ENCODE measurements around the gene AKNAD1. TPM values are rescaled to one million over a fixed set of nuclear protein-coding genes. Genes with fewer than 3 reads are reported as not detected.

AKNAD1 gene
- total and polyA plus RNA-seq, 2 donors: 0.14 to 0.84 TPM

GRCh38 chr1:108854221-108855019 is 2.5 kb downstream of the AKNAD1 start:
- H3K27ac ChIP-seq (ENCODE audit: low read depth in 1 of 2, low read length in 1 of 2): no peak overlapping the region
- H3K4me3 ChIP-seq (ENCODE audit: low read length in 2 of 2): no peak overlapping the region
- WGBS: 66% methylated on average over 3 of the region's 3 CpGs
- no peaks in the 10 kb centered on the region for H3K27me3 ChIP-seq (ENCODE audit: control insufficient read depth in 2 of 2, insufficient read depth in 1 of 2, low read length in 1 of 2)
- no peak for DNase-seq (ENCODE audit: low read depth in 6 of 9, low spot score in 9 of 9)
- H3K4me1 ChIP-seq (ENCODE audit: control insufficient read depth in 2 of 2, insufficient read depth in 2 of 2, low read length in 2 of 2): peaks cover 2 to 6% of the 10 kb centered on the region in 2 donors
- no peaks in the 10 kb centered on the region for H3K9me3 ChIP-seq (ENCODE audit: control insufficient read depth in 2 of 2, insufficient read depth in 1 of 2, low read length in 1 of 2)
- no peaks in the 10 kb centered on the region for H3K36me3 ChIP-seq (ENCODE audit: control insufficient read depth in 2 of 2, insufficient read depth in 2 of 2, low read length in 1 of 2)

DNA sequence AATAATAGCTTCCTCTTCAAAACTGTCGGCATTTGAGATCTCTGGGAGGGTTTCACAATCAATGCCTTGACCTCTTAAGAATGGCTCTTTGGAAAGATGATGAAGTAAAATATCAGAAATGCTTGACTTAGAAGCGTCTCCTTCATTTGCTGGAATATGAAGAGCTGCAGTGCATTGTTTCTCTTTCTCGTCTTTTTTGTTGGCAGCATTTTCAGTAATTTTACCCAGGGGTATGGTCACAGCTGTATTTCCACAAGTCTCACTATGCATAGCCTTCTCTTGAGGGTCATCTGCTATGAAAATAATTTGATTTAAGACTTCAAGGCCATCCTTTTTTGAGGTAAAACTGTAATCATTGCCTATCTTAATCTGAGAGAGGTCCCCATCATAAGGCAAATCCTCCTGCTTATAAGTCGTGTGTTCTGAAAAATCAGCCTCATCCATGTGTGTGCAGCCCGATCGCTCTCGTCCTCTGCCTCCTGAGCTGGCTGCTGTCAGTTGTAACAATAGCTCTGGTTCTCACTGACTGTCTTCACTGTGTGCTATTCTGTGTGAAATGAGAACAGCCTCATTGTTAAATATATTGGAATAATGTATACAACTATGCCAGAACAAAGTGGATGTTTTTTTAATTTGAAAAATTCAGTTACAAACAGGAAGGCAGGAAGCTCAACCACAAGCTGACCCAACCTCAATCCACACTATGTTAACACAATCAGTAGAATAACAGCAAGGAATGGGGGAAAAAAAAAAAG is 4.5 kb downstream of the AKNAD1 start:
- peak in 1 of 9 donors; percentile 27 for DNase-seq (ENCODE audit: low read depth in 6 of 9, low spot score in 9 of 9)

DNA sequence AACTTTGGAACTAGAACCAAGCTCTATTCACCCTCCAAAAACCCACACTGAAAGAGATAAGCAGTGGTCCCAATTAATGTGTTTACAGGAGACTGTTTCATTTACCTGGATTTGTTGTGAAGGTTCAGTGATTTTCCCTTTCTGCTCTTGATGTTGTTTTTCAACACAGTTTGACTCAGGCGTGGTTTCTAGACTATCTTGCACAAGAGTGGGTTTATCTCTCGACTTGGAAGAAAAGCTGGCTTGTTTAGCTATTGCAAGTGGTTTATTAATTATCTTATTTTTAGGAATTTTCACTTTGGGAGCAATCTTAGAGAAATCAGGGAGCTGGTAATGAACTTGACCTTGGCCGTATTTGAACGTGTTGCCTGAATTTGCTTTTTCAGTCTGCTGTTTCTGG is 5.3 kb downstream of the AKNAD1 start:
- Histone ChIP-seq H3K27me3 (ENCODE audit: control insufficient read depth in 2 of 2, insufficient read depth in 1 of 2, low read length in 1 of 2) (no peaks in the 10 kb centered on the region), H3K4me1 (ENCODE audit: control insufficient read depth in 2 of 2, insufficient read depth in 2 of 2, low read length in 2 of 2) (peaks cover 0 to 3% of the 10 kb centered on the region in 2 donors), H3K36me3 (ENCODE audit: control insufficient read depth in 2 of 2, insufficient read depth in 2 of 2, low read length in 1 of 2) (no peaks in the 10 kb centered on the region), H3K4me3 (ENCODE audit: low read length in 2 of 2) (no peak overlapping the region), H3K27ac (ENCODE audit: low read depth in 1 of 2, low read length in 1 of 2) (no peak overlapping the region), H3K9me3 (ENCODE audit: control insufficient read depth in 2 of 2, insufficient read depth in 1 of 2, low read length in 1 of 2) (no peaks in the 10 kb centered on the region)
- WGBS: 81% methylated on average over 4 of the region's 4 CpGs
- DNase-seq (ENCODE audit: low read depth in 6 of 9, low spot score in 9 of 9): no peak

More for the DNA sequence above, 4.5 kb downstream of the AKNAD1 start:
- H3K27me3 ChIP-seq (ENCODE audit: control insufficient read depth in 2 of 2, insufficient read depth in 1 of 2, low read length in 1 of 2): no peaks in the 10 kb centered on the region
- H3K36me3 ChIP-seq (ENCODE audit: control insufficient read depth in 2 of 2, insufficient read depth in 2 of 2, low read length in 1 of 2): no peaks in the 10 kb centered on the region
- H3K27ac ChIP-seq (ENCODE audit: low read depth in 1 of 2, low read length in 1 of 2): peak overlapping the region in 1 of 2 donors; percentile 14
- no peaks in the 10 kb centered on the region for H3K9me3 ChIP-seq (ENCODE audit: control insufficient read depth in 2 of 2, insufficient read depth in 1 of 2, low read length in 1 of 2)
- WGBS: 23% methylated on average over 7 of the region's 7 CpGs
- no peak overlapping the region for H3K4me3 ChIP-seq (ENCODE audit: low read length in 2 of 2)
- H3K4me1 ChIP-seq (ENCODE audit: control insufficient read depth in 2 of 2, insufficient read depth in 2 of 2, low read length in 2 of 2): peaks cover 0 to 3% of the 10 kb centered on the region in 2 donors

GRCh38 chr1:108850929-108851328 is 6.0 kb downstream of the AKNAD1 start:
- Histone ChIP-seq H3K4me1 (ENCODE audit: control insufficient read depth in 2 of 2, insufficient read depth in 2 of 2, low read length in 2 of 2) (peaks cover 0 to 3% of the 10 kb centered on the region in 2 donors), H3K4me3 (ENCODE audit: low read length in 2 of 2) (no peak overlapping the region), H3K9me3 (ENCODE audit: control insufficient read depth in 2 of 2, insufficient read depth in 1 of 2, low read length in 1 of 2) (no peaks in the 10 kb centered on the region), H3K27me3 (ENCODE audit: control insufficient read depth in 2 of 2, insufficient read depth in 1 of 2, low read length in 1 of 2) (no peaks in the 10 kb centered on the region), H3K36me3 (ENCODE audit: control insufficient read depth in 2 of 2, insufficient read depth in 2 of 2, low read length in 1 of 2) (no peaks in the 10 kb centered on the region), H3K27ac (ENCODE audit: low read depth in 1 of 2, low read length in 1 of 2) (no peak overlapping the region)
- DNase-seq (ENCODE audit: low read depth in 6 of 9, low spot score in 9 of 9): no peak
- WGBS: 96% methylated on average over 7 of the region's 7 CpGs

GRCh38 chr1:108848806-108849205 is 8.1 kb downstream of the AKNAD1 start:
- H3K9me3 ChIP-seq (ENCODE audit: control insufficient read depth in 2 of 2, insufficient read depth in 1 of 2, low read length in 1 of 2): no peaks in the 10 kb centered on the region
- DNase-seq (ENCODE audit: low read depth in 6 of 9, low spot score in 9 of 9): no peak
- peaks cover 0 to 3% of the 10 kb centered on the region in 2 donors for H3K4me1 ChIP-seq (ENCODE audit: control insufficient read depth in 2 of 2, insufficient read depth in 2 of 2, low read length in 2 of 2)
- H3K27me3 ChIP-seq (ENCODE audit: control insufficient read depth in 2 of 2, insufficient read depth in 1 of 2, low read length in 1 of 2): no peaks in the 10 kb centered on the region
- no peak overlapping the region for H3K27ac ChIP-seq (ENCODE audit: low read depth in 1 of 2, low read length in 1 of 2)
- H3K4me3 ChIP-seq (ENCODE audit: low read length in 2 of 2): no peak overlapping the region
- no peaks in the 10 kb centered on the region for H3K36me3 ChIP-seq (ENCODE audit: control insufficient read depth in 2 of 2, insufficient read depth in 2 of 2, low read length in 1 of 2)

- no peaks in the 10 kb centered on the region for H3K9me3 ChIP-seq (ENCODE audit: control insufficient read depth in 2 of 2, insufficient read depth in 1 of 2, low read length in 1 of 2)
- no peak overlapping the region for H3K27ac ChIP-seq (ENCODE audit: low read depth in 1 of 2, low read length in 1 of 2)
- WGBS: 34% methylated on average over 1 of the region's 1 CpG
- DNase-seq (ENCODE audit: low read depth in 6 of 9, low spot score in 9 of 9): no peak
- no peak overlapping the region for H3K4me3 ChIP-seq (ENCODE audit: low read length in 2 of 2)
- peaks cover 0 to under 1% of the 10 kb centered on the region in 2 donors for H3K4me1 ChIP-seq (ENCODE audit: control insufficient read depth in 2 of 2, insufficient read depth in 2 of 2, low read length in 2 of 2)
- no peaks in the 10 kb centered on the region for H3K36me3 ChIP-seq (ENCODE audit: control insufficient read depth in 2 of 2, insufficient read depth in 2 of 2, low read length in 1 of 2)
- H3K27me3 ChIP-seq (ENCODE audit: control insufficient read depth in 2 of 2, insufficient read depth in 1 of 2, low read length in 1 of 2): no peaks in the 10 kb centered on the region
Observed at GRCh38 chr1:108847494-108847893, 9.4 kb downstream of the AKNAD1 start.

GRCh38 chr1:108845991-108846390 is 10.9 kb downstream of the AKNAD1 start:
- Histone ChIP-seq H3K36me3 (ENCODE audit: control insufficient read depth in 2 of 2, insufficient read depth in 2 of 2, low read length in 1 of 2) (no peaks in the 10 kb centered on the region), H3K4me3 (ENCODE audit: low read length in 2 of 2) (no peak overlapping the region)

GRCh38 chr1:108845446-108845845 is 11.4 kb downstream of the AKNAD1 start:
- H3K36me3 ChIP-seq (ENCODE audit: control insufficient read depth in 2 of 2, insufficient read depth in 2 of 2, low read length in 1 of 2): no peaks in the 10 kb centered on the region
- no peak for DNase-seq (ENCODE audit: low read depth in 6 of 9, low spot score in 9 of 9)
- no peaks in the 10 kb centered on the region for H3K9me3 ChIP-seq (ENCODE audit: control insufficient read depth in 2 of 2, insufficient read depth in 1 of 2, low read length in 1 of 2)
- H3K4me3 ChIP-seq (ENCODE audit: low read length in 2 of 2): no peak overlapping the region
- H3K4me1 ChIP-seq (ENCODE audit: control insufficient read depth in 2 of 2, insufficient read depth in 2 of 2, low read length in 2 of 2): no peaks in the 10 kb centered on the region
- no peaks in the 10 kb centered on the region for H3K27me3 ChIP-seq (ENCODE audit: control insufficient read depth in 2 of 2, insufficient read depth in 1 of 2, low read length in 1 of 2)
- 94% methylated on average over 4 of the region's 4 CpGs for WGBS
- no peak overlapping the region for H3K27ac ChIP-seq (ENCODE audit: low read depth in 1 of 2, low read length in 1 of 2)

More at GRCh38 chr1:108845991-108846390, 10.9 kb downstream of the AKNAD1 start:
- H3K4me1 ChIP-seq (ENCODE audit: control insufficient read depth in 2 of 2, insufficient read depth in 2 of 2, low read length in 2 of 2): no peaks in the 10 kb centered on the region
- no peaks in the 10 kb centered on the region for H3K9me3 ChIP-seq (ENCODE audit: control insufficient read depth in 2 of 2, insufficient read depth in 1 of 2, low read length in 1 of 2)
- DNase-seq (ENCODE audit: low read depth in 6 of 9, low spot score in 9 of 9): no peak
- WGBS: 94% methylated on average over 6 of the region's 6 CpGs
- peak overlapping the region in 1 of 2 donors; percentile 8 for H3K27ac ChIP-seq (ENCODE audit: low read depth in 1 of 2, low read length in 1 of 2)
- no peaks in the 10 kb centered on the region for H3K27me3 ChIP-seq (ENCODE audit: control insufficient read depth in 2 of 2, insufficient read depth in 1 of 2, low read length in 1 of 2)
